IMR-90 (cell line): Measurements from ENCODE around the gene LGALS12. TPM values are rescaled to one million over a fixed set of nuclear protein-coding genes. Genes with fewer than 3 reads are reported as not detected.

Experiments
- ATAC-seq: fragments of 200-7000 bp; cut with Tn5 transposase; 2 replicates; pipeline ENCODE4 v1.9.1; 2020; ENCODE audit warnings: low read depth, mild to moderate bottlenecking, moderate library complexity
- BruUV-seq: library from RNA; stranded (reverse); fragments of 400-500 nt; replicated peaks from 2 replicates; lab custom pipeline; 2021; lab: Mats Ljungman, UMichigan
- CTCF ChIA-PET: fragments of 300-600 bp; formaldehyde crosslinking; extraction: SDS; loops from one replicate; lab custom pipeline; 2021; ENCODE audit warnings: antibody characterized with exemption; lab: Yijun Ruan, JAX
- POLR2A ChIA-PET: fragments of 300-600 bp; sonication (Branson Sonifier 250); formaldehyde crosslinking; loops from one replicate; lab custom pipeline; 2022; ENCODE audit warnings: antibody characterized with exemption; ENCODE audit not compliant: unreplicated experiment; lab: Charles Lee
- DNase-seq: peaks from one replicate; pipeline ENCODE4 v3.0.0; 2013
- H2AFZ ChIP-seq: replicated peaks from 2 replicates; pipeline ENCODE3; 2013; ENCODE audit warnings: low read length, mild to moderate bottlenecking; ENCODE audit not compliant: poor library complexity
- H2AK5ac ChIP-seq: 2 replicates; pipeline ENCODE4 v1.6.1; 2013; ENCODE audit warnings: low read depth, low read length, inconsistent platforms
- H2AK9ac ChIP-seq: replicated peaks from 2 replicates; pipeline ENCODE3; 2013; ENCODE audit warnings: mild to moderate bottlenecking, low read depth, low read length, moderate library complexity; ENCODE audit not compliant: poor library complexity
- H2BK120ac ChIP-seq: 2 replicates; pipeline ENCODE4 v1.6.1; 2013; ENCODE audit warnings: low read depth, low read length, inconsistent platforms
- H2BK15ac ChIP-seq: 3 replicates; pipeline ENCODE4 v1.6.1; 2013; ENCODE audit warnings: low read depth, low read length, inconsistent platforms
- H2BK20ac ChIP-seq: 2 replicates; pipeline ENCODE4 v1.6.1; 2013; ENCODE audit warnings: low read depth, mild to moderate bottlenecking, inconsistent platforms, low read length, moderate library complexity
- H2BK5ac ChIP-seq: 2 replicates; pipeline ENCODE4 v1.6.1; 2013; ENCODE audit warnings: mild to moderate bottlenecking, low read depth, low read length, inconsistent platforms; ENCODE audit not compliant: poor library complexity, severe bottlenecking
- H3K14ac ChIP-seq: replicated peaks from 2 replicates; pipeline ENCODE4 v1.6.1; 2013; ENCODE audit warnings: low read depth, low read length, inconsistent platforms
- H3K18ac ChIP-seq: 2 replicates; pipeline ENCODE4 v1.6.1; 2013; ENCODE audit warnings: low read depth, low read length, control low read depth
- H3K23ac ChIP-seq: 2 replicates; pipeline ENCODE4 v1.6.1; 2013; ENCODE audit warnings: low read depth, low read length, inconsistent platforms
- H3K27ac ChIP-seq: 2 replicates; pipeline ENCODE4 v1.5.1; 2013; ENCODE audit warnings: mild to moderate bottlenecking, control low read depth, low read length; ENCODE audit not compliant: insufficient read depth
- H3K27me3 ChIP-seq: 2 replicates; pipeline ENCODE4 v1.6.1; 2013; ENCODE audit warnings: low read length; ENCODE audit not compliant: control insufficient read depth, insufficient read depth
- H3K36me3 ChIP-seq: 2 replicates; pipeline ENCODE4 v1.6.1; 2013; ENCODE audit warnings: low read length, mixed read lengths; ENCODE audit not compliant: control insufficient read depth, insufficient read depth
- H3K4ac ChIP-seq: 2 replicates; pipeline ENCODE4 v1.6.1; 2013; ENCODE audit warnings: low read depth, low read length, inconsistent platforms
- H3K4me1 ChIP-seq: 2 replicates; pipeline ENCODE4 v1.6.1; 2013; ENCODE audit warnings: low read length, mixed read lengths; ENCODE audit not compliant: control insufficient read depth, insufficient read depth
- H3K4me2 ChIP-seq: 2 replicates; pipeline ENCODE4 v1.6.1; 2013; ENCODE audit warnings: low read depth, mild to moderate bottlenecking, control low read depth, low read length, moderate library complexity
- H3K4me3 ChIP-seq: 2 replicates; pipeline ENCODE4 v1.5.1; 2013; ENCODE audit warnings: low read depth, mild to moderate bottlenecking, control low read depth, low read length, moderate library complexity; ENCODE audit not compliant: insufficient read depth
- H3K56ac ChIP-seq: 2 replicates; pipeline ENCODE4 v1.6.1; 2013; ENCODE audit warnings: low read length, inconsistent platforms; ENCODE audit not compliant: insufficient read depth; ENCODE audit errors: extremely low read depth
- H3K79me1 ChIP-seq, 2 experiments: 2 replicates each; pipeline ENCODE4 v1.6.1; 2013; ENCODE audit warnings: low read length in 2 of 2, inconsistent platforms in 1 of 2, low read depth in 1 of 2
- H3K9ac ChIP-seq: 2 replicates; pipeline ENCODE4 v1.6.1; 2013; ENCODE audit warnings: low read depth, low read length, control low read depth
- H3K9me1 ChIP-seq: 2 replicates; pipeline ENCODE4 v1.6.1; 2013; ENCODE audit warnings: low read length, inconsistent platforms; ENCODE audit not compliant: insufficient read depth
- H3K9me3 ChIP-seq: 2 replicates; pipeline ENCODE4 v1.6.1; 2013; ENCODE audit warnings: low read length; ENCODE audit not compliant: control insufficient read depth, insufficient read depth
- H4K20me1 ChIP-seq: 2 replicates; pipeline ENCODE4 v1.6.1; 2013; ENCODE audit warnings: low read length, inconsistent platforms; ENCODE audit not compliant: insufficient read depth
- H4K5ac ChIP-seq: 2 replicates; pipeline ENCODE4 v1.6.1; 2013; ENCODE audit warnings: mild to moderate bottlenecking, low read depth, low read length, control low read depth
- H4K8ac ChIP-seq, 2 experiments: 2 replicates each; pipeline ENCODE4 v1.6.1; 2013; ENCODE audit warnings: low read depth in 2 of 2, low read length in 2 of 2, control low read depth in 1 of 2, inconsistent platforms in 1 of 2
- H4K91ac ChIP-seq: 2 replicates; pipeline ENCODE4 v1.6.1; 2013; ENCODE audit warnings: low read depth, low read length, inconsistent platforms; ENCODE audit not compliant: insufficient read depth
- BHLHE40 ChIP-seq: fragments of 150-350 bp; IDR thresholded peaks from 2 replicates; pipeline ENCODE4 v1.6.1; 2016; ENCODE audit warnings: mild to moderate bottlenecking, low read depth, low read length
- CEBPB ChIP-seq: IDR thresholded peaks from 2 replicates; pipeline ENCODE4 v1.6.1; 2012; ENCODE audit warnings: low read depth, low read length, improper control_type of control experiment
- CHD1 ChIP-seq: IDR thresholded peaks from 2 replicates; pipeline ENCODE4 v1.6.1; 2012; ENCODE audit warnings: low read depth, low read length, improper control_type of control experiment
- FOS ChIP-seq: fragments of 150-350 bp; IDR thresholded peaks from 2 replicates; pipeline ENCODE4 v1.6.1; 2016; ENCODE audit warnings: low read depth, low read length
- MAZ ChIP-seq: IDR thresholded peaks from 2 replicates; pipeline ENCODE4 v1.6.1; 2012; ENCODE audit warnings: low read depth, mild to moderate bottlenecking, low read length, improper control_type of control experiment, moderate library complexity, borderline replicate concordance
- MXI1 ChIP-seq: IDR thresholded peaks from 2 replicates; pipeline ENCODE4 v1.6.1; 2012; ENCODE audit warnings: low read depth, mild to moderate bottlenecking, low read length, moderate library complexity, borderline replicate concordance
- NFE2L2 ChIP-seq: fragments of 150-350 bp; IDR thresholded peaks from 2 replicates; pipeline ENCODE4 v1.6.1; 2016; ENCODE audit warnings: low read depth, mild to moderate bottlenecking, low read length
- RFX5 ChIP-seq: IDR thresholded peaks from 2 replicates; pipeline ENCODE4 v1.8.0; 2012; ENCODE audit warnings: low read depth, mild to moderate bottlenecking, low read length, moderate library complexity
- WGBS, 2 experiments: methylation state at CpG; one replicate each; pipeline versions ENCODE4 v1.1.5 to v1.1.7; 2013; ENCODE audit warnings: missing lambda C conversion rate in 2 of 2; ENCODE audit not compliant: insufficient read length in 1 of 2; ENCODE audit errors: extremely low coverage in 2 of 2; 5-methylcytosine and 5-hydroxymethylcytosine counted together
- dilution Hi-C: fragments of 300-500 bp; cut with HindIII; formaldehyde crosslinking; loops from one replicate; pipeline ENCODE4 v1.14.3; 2018; ENCODE audit warnings: low sequenced_read_pairs; ENCODE audit not compliant: unreplicated experiment
- in situ Hi-C: fragments of 300-500 bp; cut with MboI; formaldehyde crosslinking; loops from 3 replicates; pipeline ENCODE4 v1.14.3; 2019; ENCODE audit warnings: low sequenced_read_pairs, inconsistent platforms, mixed read lengths
- intact Hi-C: fragments of 100-400 bp; cut with micrococcal nuclease; formaldehyde crosslinking; loops from 2 replicates; pipeline ENCODE4 v1.10.0; 2022
- polyA plus RNA-seq, 3 experiments: library from polyadenylated mRNA; depleted of rRNA; stranded (reverse); fragments of >200 nt; gene quantifications; 2 replicates each; pipeline ENCODE4 v1.2.3, GENCODE V29; 2012; ENCODE audit warnings: low replicate concordance in 1 of 3
- total RNA-seq: library from RNA; depleted of rRNA; stranded (reverse); fragments of >200 nt; gene quantifications from 2 replicates; pipeline ENCODE4 v1.2.3, GENCODE V29; 2012
- TF ChIP-seq, protein P1 (sequence below): fragments of 150-350 bp; IDR thresholded peaks from 2 replicates; pipeline ENCODE4 v1.6.1; 2016; ENCODE audit warnings: low read depth, mild to moderate bottlenecking, low read length, moderate library complexity, borderline replicate concordance

The LGALS12 gene
- total and polyA plus RNA-seq, 2 of the 4 experiments (the other 2 are of a cell fraction), result not detected

DNA sequence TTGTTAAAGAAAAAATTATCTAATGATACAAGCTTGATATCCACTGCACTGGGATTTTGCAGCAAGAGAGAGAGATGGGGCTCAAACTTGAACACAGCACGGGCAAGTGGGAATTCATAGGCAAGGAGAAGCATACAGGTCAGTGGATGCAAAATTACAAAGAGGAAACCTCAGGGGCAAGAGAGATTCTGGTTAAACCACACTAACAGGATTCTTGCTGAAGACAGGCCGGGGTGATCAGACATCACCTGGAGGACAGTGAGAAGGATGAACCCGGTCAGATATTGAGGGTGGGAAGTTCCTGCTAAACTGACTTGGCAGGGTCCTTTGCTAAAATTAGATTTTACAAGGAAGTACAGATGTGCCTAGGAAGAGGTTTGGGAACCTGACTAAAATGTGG lies 28.2 kb downstream of the LGALS12 start:
- ATAC-seq (no peak), DNase-seq (no peak)
- H3K4me2 ChIP-seq, result no peak overlapping the region
- WGBS, 2 experiments, result 80% methylated on average over 1 of the region's 3 CpGs; no CpG with 5 or more reads in 1 of the 2 experiments
- no peak overlapping the region for H2AFZ ChIP-seq
- H4K91ac ChIP-seq, result no peak overlapping the region
- ChIA-PET CTCF (no interaction called here), POLR2A (no interaction called here)
- H3K9ac ChIP-seq, result no peak overlapping the region
- peaks cover 2% of the 10 kb centered on the region for H3K27me3 ChIP-seq
- in situ Hi-C loops, result no loop called here
- dilution Hi-C loops, result no loop called here
- no peak overlapping the region for H2AK5ac ChIP-seq
- no peak overlapping the region for H3K27ac ChIP-seq
- no peak overlapping the region for H3K14ac ChIP-seq
- no peak overlapping the region for H3K4me3 ChIP-seq
- no peak overlapping the region for H2BK5ac ChIP-seq
- intact Hi-C loops, result no loop called here
- no peak overlapping the region for H3K23ac ChIP-seq
- peaks cover 11% of the 10 kb centered on the region; the same call in 1 of the 2 replicates for H3K4me1 ChIP-seq
- H3K9me3 ChIP-seq, result no peaks in the 10 kb centered on the region
- H4K8ac ChIP-seq, result no peak overlapping the region
- no peak overlapping the region for H3K4ac ChIP-seq
- H3K18ac ChIP-seq, result no peak overlapping the region
- H4K20me1 ChIP-seq, result no peaks in the 10 kb centered on the region
- no TSS peak for BruUV-seq
- H2AK9ac ChIP-seq, result no peak overlapping the region
- H2BK120ac ChIP-seq, result no peak overlapping the region
- H2BK15ac ChIP-seq, result no peak overlapping the region
- no peaks in the 10 kb centered on the region for H3K79me1 ChIP-seq
- H2BK20ac ChIP-seq, result no peak overlapping the region
- no peak for TF ChIP-seq MXI1
- TF ChIP-seq NFE2L2, result no peak
- TF ChIP-seq FOS, result no peak
- TF ChIP-seq, protein P1, sequence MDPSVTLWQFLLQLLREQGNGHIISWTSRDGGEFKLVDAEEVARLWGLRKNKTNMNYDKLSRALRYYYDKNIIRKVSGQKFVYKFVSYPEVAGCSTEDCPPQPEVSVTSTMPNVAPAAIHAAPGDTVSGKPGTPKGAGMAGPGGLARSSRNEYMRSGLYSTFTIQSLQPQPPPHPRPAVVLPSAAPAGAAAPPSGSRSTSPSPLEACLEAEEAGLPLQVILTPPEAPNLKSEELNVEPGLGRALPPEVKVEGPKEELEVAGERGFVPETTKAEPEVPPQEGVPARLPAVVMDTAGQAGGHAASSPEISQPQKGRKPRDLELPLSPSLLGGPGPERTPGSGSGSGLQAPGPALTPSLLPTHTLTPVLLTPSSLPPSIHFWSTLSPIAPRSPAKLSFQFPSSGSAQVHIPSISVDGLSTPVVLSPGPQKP, result no peak
- TF ChIP-seq CEBPB, result no peak
- TF ChIP-seq CHD1, result no peak
- no peak for TF ChIP-seq MAZ
- no peak for TF ChIP-seq RFX5
- no peak for TF ChIP-seq BHLHE40
- no peak overlapping the region for H4K5ac ChIP-seq
- no peaks in the 10 kb centered on the region for H3K9me1 ChIP-seq
- no peaks in the 10 kb centered on the region for H3K36me3 ChIP-seq
- H3K56ac ChIP-seq, result no peak overlapping the region
